ENCODE results near the gene TARBP1. TPM values are rescaled to one million over a fixed set of nuclear protein-coding genes. Genes with fewer than 3 reads are reported as not detected.
A peak's percentile ranks its signal among the peaks of the same experiment; 100 is the strongest.
"Not testable (repeated sequence)": the region's sequence is repeated elsewhere in the genome, so short reads cannot be mapped to it uniquely, and the experiment has no call there.

TARBP1 gene
- total RNA-seq, 2 experiments from 2014 or later: 30.0 to 49.8 TPM

DNA sequence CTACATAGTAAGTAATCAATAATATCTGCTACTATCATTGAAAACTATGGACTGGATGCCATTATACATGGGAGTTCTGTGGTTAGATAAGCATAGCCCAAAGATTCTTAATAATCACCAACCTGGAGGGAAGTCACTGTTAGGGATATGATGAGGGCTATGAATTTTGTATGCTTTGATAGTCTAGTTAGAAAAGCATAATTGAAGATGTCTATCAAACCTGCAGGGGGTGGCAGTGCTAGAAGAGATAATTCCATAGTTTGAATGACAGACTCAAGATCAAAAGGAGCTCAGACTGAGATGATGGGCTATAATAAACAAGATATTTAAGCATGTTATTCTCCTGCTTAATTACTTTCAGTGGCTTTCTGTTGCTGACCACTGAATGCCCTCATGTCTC, 121.1 kb downstream of the TARBP1 start:
- peaks cover 13% of the 10 kb centered on the region; the same call in 1 of the 2 replicates for H3K79me2 ChIP-seq (ENCODE audit: insufficient read depth, low read depth, low read length)
- no peaks in the 10 kb centered on the region; the same call in 1 of the 2 replicates for H3K9me2 ChIP-seq (ENCODE audit: insufficient read depth, low read length)
- no peaks in the 10 kb centered on the region for H4K20me1 ChIP-seq (ENCODE audit: insufficient read depth, low read length)
- no TSS peak for BruUV-seq (replicated peaks)
- DNase-seq (ENCODE audit: low spot score): no peak
- TF ChIP-seq, protein P1, sequence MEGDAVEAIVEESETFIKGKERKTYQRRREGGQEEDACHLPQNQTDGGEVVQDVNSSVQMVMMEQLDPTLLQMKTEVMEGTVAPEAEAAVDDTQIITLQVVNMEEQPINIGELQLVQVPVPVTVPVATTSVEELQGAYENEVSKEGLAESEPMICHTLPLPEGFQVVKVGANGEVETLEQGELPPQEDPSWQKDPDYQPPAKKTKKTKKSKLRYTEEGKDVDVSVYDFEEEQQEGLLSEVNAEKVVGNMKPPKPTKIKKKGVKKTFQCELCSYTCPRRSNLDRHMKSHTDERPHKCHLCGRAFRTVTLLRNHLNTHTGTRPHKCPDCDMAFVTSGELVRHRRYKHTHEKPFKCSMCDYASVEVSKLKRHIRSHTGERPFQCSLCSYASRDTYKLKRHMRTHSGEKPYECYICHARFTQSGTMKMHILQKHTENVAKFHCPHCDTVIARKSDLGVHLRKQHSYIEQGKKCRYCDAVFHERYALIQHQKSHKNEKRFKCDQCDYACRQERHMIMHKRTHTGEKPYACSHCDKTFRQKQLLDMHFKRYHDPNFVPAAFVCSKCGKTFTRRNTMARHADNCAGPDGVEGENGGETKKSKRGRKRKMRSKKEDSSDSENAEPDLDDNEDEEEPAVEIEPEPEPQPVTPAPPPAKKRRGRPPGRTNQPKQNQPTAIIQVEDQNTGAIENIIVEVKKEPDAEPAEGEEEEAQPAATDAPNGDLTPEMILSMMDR (conservative IDR thresholded peaks at IDR 0.05; ENCODE audit: low read length): 0 out of 2 replicates have a peak, but pooled peaks have one; percentile 23
- no peak for TF ChIP-seq EZH2phosphoT487 (IDR thresholded peaks at IDR 0.05; ENCODE audit: borderline replicate concordance, low read depth, low read length)
- H3K9me3 ChIP-seq (ENCODE audit: low read length): no peaks in the 10 kb centered on the region
- H3K4me2 ChIP-seq (ENCODE audit: low read length): peak overlapping the region; percentile 73
- intact Hi-C loops (cut with micrococcal nuclease; ENCODE audit: unreplicated experiment): loop anchor here (1.0 kb wide), 1 partner anchor 15 kb away; the partner anchor contains the start of gene COA6
- H3K36me3 ChIP-seq (ENCODE audit: insufficient read depth, low read length): no peaks in the 10 kb centered on the region
- no peak overlapping the region for H3K27ac ChIP-seq (ENCODE audit: low read depth, low read length, poor library complexity, severe bottlenecking)
- POLR2A ChIA-PET: interaction anchor here (0.5 to 2.7 kb wide), 8 partner anchors 12 to 862 kb away, joined by 3 to 35 read pairs (median 3); partner anchors contain the start of gene COA6
- H3K4me3 ChIP-seq (ENCODE audit: low read depth, low read length, poor library complexity, severe bottlenecking): peak overlapping the region; percentile 74
- no peak overlapping the region for H2AFZ ChIP-seq (ENCODE audit: low read length)
- CTCF ChIA-PET (ENCODE audit: unreplicated experiment): interaction anchor here (1.0 kb wide), 1 partner anchor 29 kb away, joined by 3 read pairs; no protein-coding TSS in a partner anchor
- H3K4me1 ChIP-seq (ENCODE audit: insufficient read depth, low read length, poor library complexity, severe bottlenecking): peaks cover 22% of the 10 kb centered on the region

DNA sequence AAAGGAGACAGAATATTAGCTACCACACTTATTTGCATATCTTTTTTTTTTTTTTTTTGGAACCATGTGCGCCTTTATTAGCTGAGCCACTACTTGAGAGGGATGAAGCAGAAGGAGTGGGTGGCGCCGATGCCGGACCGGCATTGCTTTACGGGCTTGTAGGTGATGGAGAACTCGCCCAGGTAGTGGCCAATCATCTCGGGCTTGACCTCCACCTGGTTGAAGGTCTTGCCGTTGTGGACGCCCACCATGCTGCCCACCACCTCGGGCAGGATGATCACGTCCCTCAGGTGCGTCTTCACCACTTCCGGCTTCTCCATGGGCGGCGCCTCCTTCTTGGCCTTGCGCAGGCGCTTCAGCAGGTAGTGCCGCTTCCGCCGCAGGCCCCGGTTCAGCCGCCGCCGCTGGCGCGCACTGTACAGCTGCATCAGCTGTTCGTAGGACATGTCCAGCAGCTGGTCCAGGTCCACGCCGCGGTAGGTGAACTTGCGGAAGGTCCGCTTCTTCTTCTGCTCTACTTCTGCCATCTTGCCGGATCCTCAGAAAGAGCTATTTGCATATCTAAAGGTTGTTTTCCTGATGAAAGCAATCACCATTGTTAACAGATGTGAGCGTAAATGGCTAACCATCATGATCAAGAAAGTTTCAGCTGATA, 122.2 kb downstream of the TARBP1 start:
- H4K20me1 ChIP-seq (ENCODE audit: insufficient read depth, low read length); H3K9me3 ChIP-seq (ENCODE audit: low read length); BruUV-seq (replicated peaks); H3K36me3 ChIP-seq (ENCODE audit: insufficient read depth, low read length); CTCF ChIA-PET (ENCODE audit: unreplicated experiment); H3K9me2 ChIP-seq (ENCODE audit: insufficient read depth, low read length): not testable (repeated sequence)
- peak overlapping the region; percentile 93 for H2AFZ ChIP-seq (ENCODE audit: low read length)
- H3K79me2 ChIP-seq (ENCODE audit: insufficient read depth, low read depth, low read length): peaks cover 13% of the 10 kb centered on the region; the same call in 1 of the 2 replicates
- DNase-seq (ENCODE audit: low spot score): peak; percentile 75
- intact Hi-C loops (cut with micrococcal nuclease; ENCODE audit: unreplicated experiment): loop anchor here (1.0 kb wide), 1 partner anchor 17 kb away; the partner anchor contains the start of gene COA6
- peak overlapping the region; percentile 74 for H3K4me3 ChIP-seq (ENCODE audit: low read depth, low read length, poor library complexity, severe bottlenecking)
- H3K4me2 ChIP-seq (ENCODE audit: low read length): peak overlapping the region; percentile 73
- peak overlapping the region; percentile 21 for H3K27ac ChIP-seq (ENCODE audit: low read depth, low read length, poor library complexity, severe bottlenecking)
- H3K4me1 ChIP-seq (ENCODE audit: insufficient read depth, low read length, poor library complexity, severe bottlenecking): peaks cover 22% of the 10 kb centered on the region
- POLR2A ChIA-PET: interaction anchor here (0.6 to 2.7 kb wide), 13 partner anchors 8 to 1780 kb away, joined by 3 to 35 read pairs (median 4); partner anchors contain the start of gene COA6

DNA sequence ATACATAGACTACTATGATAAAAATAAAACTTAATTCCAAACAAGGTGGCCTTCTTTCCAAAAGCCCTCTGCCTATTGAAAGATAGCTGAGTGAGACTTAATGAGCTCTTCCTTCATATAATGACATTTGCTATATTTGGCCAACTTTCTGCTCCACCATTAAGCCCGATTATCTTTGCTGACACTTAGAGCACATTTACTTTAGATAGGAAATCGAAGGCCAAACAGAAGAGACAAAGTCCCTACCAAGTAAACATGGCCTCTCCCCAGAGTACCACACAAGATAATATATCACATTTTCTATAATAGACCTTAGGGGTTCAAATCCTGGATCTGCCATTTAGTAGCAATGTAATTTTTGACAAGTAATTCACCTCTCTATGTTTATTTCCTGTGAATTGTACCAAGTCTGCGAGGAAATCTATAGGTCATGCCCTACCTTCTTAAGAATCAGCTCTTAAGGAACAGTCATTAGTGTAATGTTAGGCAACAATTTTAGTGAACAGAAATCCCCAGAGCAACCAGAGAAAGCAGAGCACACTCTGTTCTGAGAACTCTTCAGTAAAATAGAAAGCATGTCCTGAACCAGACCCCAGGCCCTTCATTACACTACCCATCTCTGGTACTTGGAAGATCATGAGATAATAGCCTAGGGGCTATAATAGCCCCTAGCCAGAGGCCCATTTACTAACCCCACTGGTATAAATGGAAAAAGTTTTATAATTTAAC, 123.0 kb downstream of the TARBP1 start:
- Histone ChIP-seq H3K27ac (ENCODE audit: low read depth, low read length, poor library complexity, severe bottlenecking) (no peak overlapping the region), H3K36me3 (ENCODE audit: insufficient read depth, low read length) (no peaks in the 10 kb centered on the region), H3K4me1 (ENCODE audit: insufficient read depth, low read length, poor library complexity, severe bottlenecking) (peaks cover 22% of the 10 kb centered on the region), H4K20me1 (ENCODE audit: insufficient read depth, low read length) (no peaks in the 10 kb centered on the region), H3K9me2 (ENCODE audit: insufficient read depth, low read length) (no peaks in the 10 kb centered on the region; the same call in 1 of the 2 replicates), H3K4me3 (ENCODE audit: low read depth, low read length, poor library complexity, severe bottlenecking) (peak overlapping the region; percentile 74), H3K79me2 (ENCODE audit: insufficient read depth, low read depth, low read length) (peaks cover 13% of the 10 kb centered on the region; the same call in 1 of the 2 replicates), H2AFZ (ENCODE audit: low read length) (peak overlapping the region; percentile 93), H3K4me2 (ENCODE audit: low read length) (peak overlapping the region; percentile 73), H3K9me3 (ENCODE audit: low read length) (no peaks in the 10 kb centered on the region)
- DNase-seq (ENCODE audit: low spot score): no peak
- TF ChIP-seq, protein P1 (conservative IDR thresholded peaks at IDR 0.05; ENCODE audit: low read length): no peak
- TF ChIP-seq EZH2phosphoT487 (IDR thresholded peaks at IDR 0.05; ENCODE audit: borderline replicate concordance, low read depth, low read length): no peak
- CTCF ChIA-PET (ENCODE audit: unreplicated experiment): no interaction called here
- intact Hi-C loops (cut with micrococcal nuclease; ENCODE audit: unreplicated experiment): no loop called here
- BruUV-seq (replicated peaks): TSS peak; percentile 88
- POLR2A ChIA-PET: interaction anchor here (0.6 to 2.7 kb wide), 8 partner anchors 9 to 164 kb away, joined by 3 to 35 read pairs (median 5); partner anchors contain the start of gene COA6

Measured in OCI-LY7 (cell line).